Mucosa of stomach (tissue), 1 donor: ENCODE results near the gene ADAM12.

ENCODE experiments used
- H3K27me3 ChIP-seq: one replicate; pipeline ENCODE4 v1.7.0; 2013; ENCODE audit warnings: mild to moderate bottlenecking, low read length; ENCODE audit not compliant: control insufficient read depth, insufficient read depth
- H3K36me3 ChIP-seq: one replicate; pipeline ENCODE4 v1.7.0; 2013; ENCODE audit warnings: low read length; ENCODE audit not compliant: control insufficient read depth, insufficient read depth
- H3K4me1 ChIP-seq: one replicate; pipeline ENCODE4 v1.7.0; 2013; ENCODE audit warnings: mild to moderate bottlenecking, low read length; ENCODE audit not compliant: control insufficient read depth, insufficient read depth
- H3K4me3 ChIP-seq: one replicate; pipeline ENCODE4 v1.7.0; 2013; ENCODE audit warnings: low read length
- H3K9ac ChIP-seq: one replicate; pipeline ENCODE4 v1.7.0; 2013; ENCODE audit warnings: mild to moderate bottlenecking, low read length, moderate library complexity
- H3K9me3 ChIP-seq: one replicate; pipeline ENCODE4 v1.7.0; 2013; ENCODE audit warnings: mild to moderate bottlenecking, low read length, moderate library complexity; ENCODE audit not compliant: control insufficient read depth
- donor health status: Pancreatic carcinoma.

Gene ADAM12

GRCh38 chr10:126016882-126017281, 371.4 kb downstream of the ADAM12 start:
- Histone ChIP-seq H3K36me3 (no peaks in the 10 kb centered on the region), H3K27me3 (no peaks in the 10 kb centered on the region), H3K4me3 (no peak overlapping the region), H3K9ac (no peak overlapping the region), H3K4me1 (no peaks in the 10 kb centered on the region), H3K9me3 (no peaks in the 10 kb centered on the region)

GRCh38 chr10:126016156-126016805, 372.0 kb downstream of the ADAM12 start:
- Histone ChIP-seq H3K9ac (no peak overlapping the region), H3K27me3 (no peaks in the 10 kb centered on the region), H3K9me3 (no peaks in the 10 kb centered on the region), H3K4me3 (no peak overlapping the region), H3K4me1 (no peaks in the 10 kb centered on the region), H3K36me3 (no peaks in the 10 kb centered on the region)

GRCh38 chr10:126015413-126015812, 372.9 kb downstream of the ADAM12 start:
- Histone ChIP-seq H3K36me3 (no peaks in the 10 kb centered on the region), H3K9ac (no peak overlapping the region), H3K27me3 (no peaks in the 10 kb centered on the region), H3K4me1 (no peaks in the 10 kb centered on the region), H3K9me3 (no peaks in the 10 kb centered on the region), H3K4me3 (no peak overlapping the region)

- Histone ChIP-seq H3K4me3 (no peak overlapping the region), H3K9me3 (no peaks in the 10 kb centered on the region), H3K36me3 (no peaks in the 10 kb centered on the region), H3K9ac (no peak overlapping the region), H3K4me1 (no peaks in the 10 kb centered on the region), H3K27me3 (no peaks in the 10 kb centered on the region)
Measured at GRCh38 chr10:126014309-126014708, 374.0 kb downstream of the ADAM12 start.

- no peaks in the 10 kb centered on the region for H3K9me3 ChIP-seq
- H3K27me3 ChIP-seq = no peaks in the 10 kb centered on the region
- H3K4me3 ChIP-seq = no peak overlapping the region
- no peaks in the 10 kb centered on the region for H3K36me3 ChIP-seq
- H3K9ac ChIP-seq = no peak overlapping the region
- no peaks in the 10 kb centered on the region for H3K4me1 ChIP-seq
Measured at GRCh38 chr10:126013489-126014281, 374.6 kb downstream of the ADAM12 start.

GRCh38 chr10:126012485-126012884, 375.8 kb downstream of the ADAM12 start:
- H3K9me3 ChIP-seq = no peaks in the 10 kb centered on the region
- no peaks in the 10 kb centered on the region for H3K4me1 ChIP-seq
- H3K27me3 ChIP-seq = no peaks in the 10 kb centered on the region
- H3K36me3 ChIP-seq = no peaks in the 10 kb centered on the region
- H3K4me3 ChIP-seq = no peak overlapping the region
- no peak overlapping the region for H3K9ac ChIP-seq

GRCh38 chr10:126011995-126012394, 376.3 kb downstream of the ADAM12 start:
- Histone ChIP-seq H3K9me3 (no peaks in the 10 kb centered on the region), H3K4me3 (no peak overlapping the region), H3K36me3 (no peaks in the 10 kb centered on the region), H3K4me1 (no peaks in the 10 kb centered on the region), H3K9ac (no peak overlapping the region), H3K27me3 (no peaks in the 10 kb centered on the region)

GRCh38 chr10:126009650-126010049, 378.6 kb downstream of the ADAM12 start:
- H3K4me1 ChIP-seq = no peaks in the 10 kb centered on the region
- H3K9me3 ChIP-seq = no peaks in the 10 kb centered on the region
- H3K27me3 ChIP-seq = no peaks in the 10 kb centered on the region
- H3K4me3 ChIP-seq = no peak overlapping the region
- H3K36me3 ChIP-seq = no peaks in the 10 kb centered on the region
- no peak overlapping the region for H3K9ac ChIP-seq

GRCh38 chr10:126006906-126007305, 381.4 kb downstream of the ADAM12 start:
- no peaks in the 10 kb centered on the region for H3K9me3 ChIP-seq
- no peaks in the 10 kb centered on the region for H3K36me3 ChIP-seq
- no peak overlapping the region for H3K9ac ChIP-seq
- H3K27me3 ChIP-seq = no peaks in the 10 kb centered on the region
- H3K4me3 ChIP-seq = no peak overlapping the region
- no peaks in the 10 kb centered on the region for H3K4me1 ChIP-seq

- H3K4me3 ChIP-seq = no peak overlapping the region
- no peaks in the 10 kb centered on the region for H3K36me3 ChIP-seq
- no peaks in the 10 kb centered on the region for H3K4me1 ChIP-seq
- H3K9ac ChIP-seq = no peak overlapping the region
- H3K9me3 ChIP-seq = no peaks in the 10 kb centered on the region
- no peaks in the 10 kb centered on the region for H3K27me3 ChIP-seq
Measured at GRCh38 chr10:126006264-126006663, 382.0 kb downstream of the ADAM12 start.

- no peaks in the 10 kb centered on the region for H3K36me3 ChIP-seq
- H3K9me3 ChIP-seq = no peaks in the 10 kb centered on the region
- H3K4me1 ChIP-seq = no peaks in the 10 kb centered on the region
- no peak overlapping the region for H3K4me3 ChIP-seq
- H3K27me3 ChIP-seq = no peaks in the 10 kb centered on the region
- H3K9ac ChIP-seq = no peak overlapping the region
Measured at GRCh38 chr10:126004752-126005151, 383.5 kb downstream of the ADAM12 start.

GRCh38 chr10:126001576-126001975, 386.7 kb downstream of the ADAM12 start:
- Histone ChIP-seq H3K4me1 (no peaks in the 10 kb centered on the region), H3K9ac (no peak overlapping the region), H3K4me3 (no peak overlapping the region), H3K36me3 (no peaks in the 10 kb centered on the region), H3K9me3 (no peaks in the 10 kb centered on the region), H3K27me3 (no peaks in the 10 kb centered on the region)
